H1 (cell line): ENCODE data around the gene EML1. TPM values are rescaled to one million over a fixed set of nuclear protein-coding genes. Genes with fewer than 3 reads are reported as not detected.
A peak's percentile ranks its signal among the peaks of the same experiment; 100 is the strongest.

Source experiments
- CTCF ChIA-PET: fragments of 300-600 bp; sonication (Branson Sonifier 250); formaldehyde crosslinking; loops from one replicate; lab custom pipeline; 2021; ENCODE audit not compliant: partially characterized antibody; lab: Charles Lee
- POLR2A ChIA-PET: fragments of 300-600 bp; sonication (Branson Sonifier 250); formaldehyde crosslinking; loops from one replicate; lab custom pipeline; 2021; ENCODE audit warnings: inconsistent platforms; ENCODE audit not compliant: partially characterized antibody; lab: Charles Lee
- DNase-seq, 2 experiments: peaks; one replicate each; pipeline versions ENCODE4 v3.0.0 to v3.0.0-alpha.2; 2010 to 2022; ENCODE audit warnings: low spot score in 2 of 2, low read depth in 1 of 2, mixed read lengths in 1 of 2
- FAIRE-seq: peaks from 2 replicates; lab custom pipeline; 2011; peaks lifted over from hg19 to GRCh38; lab: Jason Lieb, UNC
- H2AFZ ChIP-seq: 2 replicates; pipeline ENCODE4 v1.8.1; 2012; ENCODE audit warnings: low read length, inconsistent platforms
- H2AK5ac ChIP-seq: 2 replicates; pipeline ENCODE4 v1.6.1; 2013; ENCODE audit warnings: low read depth, low read length
- H2BK120ac ChIP-seq: replicated peaks from 2 replicates; pipeline ENCODE3; 2013; ENCODE audit warnings: low read depth, low read length, inconsistent platforms
- H2BK12ac ChIP-seq: 2 replicates; pipeline ENCODE4 v1.6.1; 2013; ENCODE audit warnings: low read depth, low read length
- H2BK15ac ChIP-seq: 2 replicates; pipeline ENCODE4 v1.6.1; 2013; ENCODE audit warnings: low read length
- H2BK20ac ChIP-seq: 2 replicates; pipeline ENCODE4 v1.6.1; 2013; ENCODE audit warnings: low read length
- H2BK5ac ChIP-seq: 2 replicates; pipeline ENCODE4 v1.6.1; 2013; ENCODE audit warnings: low read depth, low read length
- H3K14ac ChIP-seq: 2 replicates; pipeline ENCODE4 v1.6.1; 2013; ENCODE audit warnings: inconsistent platforms; ENCODE audit not compliant: insufficient read length
- H3K18ac ChIP-seq: 2 replicates; pipeline ENCODE4 v1.6.1; 2013; ENCODE audit warnings: low read length; ENCODE audit errors: extremely low read depth
- H3K23ac ChIP-seq: 2 replicates; pipeline ENCODE4 v1.6.1; 2013; ENCODE audit warnings: inconsistent platforms; ENCODE audit not compliant: insufficient read length
- H3K23me2 ChIP-seq: 2 replicates; pipeline ENCODE4 v1.6.1; 2013; ENCODE audit warnings: low read depth, low read length
- H3K27ac ChIP-seq: 2 replicates; pipeline ENCODE4 v1.6.1; 2011; ENCODE audit warnings: low read depth, low read length, inconsistent platforms
- H3K27me3 ChIP-seq, 4 experiments: replicated peaks in 1 of 4; 1 replicate in 1 of 4; 2 replicates in 3 of 4; pipeline versions ENCODE4 v1.6.1 to v1.8.1; 2011 to 2013; ENCODE audit warnings: low read length in 3 of 4, mild to moderate bottlenecking in 3 of 4, inconsistent platforms in 2 of 4, mixed read lengths in 2 of 4, moderate library complexity in 1 of 4; ENCODE audit not compliant: control insufficient read depth in 3 of 4, insufficient read depth in 3 of 4; ENCODE audit errors: extremely low read depth in 1 of 4
- H3K36me3 ChIP-seq, 4 experiments: 2 replicates each; pipeline versions ENCODE4 v1.6.1 to v1.8.1; 2011 to 2013; ENCODE audit warnings: mild to moderate bottlenecking in 4 of 4, low read length in 3 of 4, moderate library complexity in 2 of 4, control low read depth in 1 of 4, inconsistent platforms in 1 of 4; ENCODE audit not compliant: insufficient read depth in 4 of 4, control insufficient read depth in 2 of 4
- H3K4ac ChIP-seq: replicated peaks from 2 replicates; pipeline ENCODE3; 2013; ENCODE audit warnings: low read length, low read depth, mixed read lengths, inconsistent platforms; ENCODE audit not compliant: insufficient read length
- H3K4me1 ChIP-seq, 4 experiments: replicated peaks in 1 of 4; 1 replicate in 1 of 4; 2 replicates in 3 of 4; pipeline versions ENCODE4 v1.6.1 to v1.8.1; 2011 to 2013; ENCODE audit warnings: low read length in 3 of 4, inconsistent platforms in 2 of 4, mixed read lengths in 1 of 4; ENCODE audit not compliant: insufficient read depth in 4 of 4, control insufficient read depth in 3 of 4
- H3K4me2 ChIP-seq, 2 experiments: 2 replicates each; pipeline versions ENCODE4 v1.6.1 to v1.8.1; 2011 to 2013; ENCODE audit warnings: low read depth in 2 of 2, low read length in 2 of 2, control low read depth in 1 of 2, inconsistent platforms in 1 of 2, mild to moderate bottlenecking in 1 of 2; ENCODE audit not compliant: insufficient read depth in 1 of 2
- H3K4me3 ChIP-seq, 4 experiments: fragments of 200-600, 300-600 bp in 1 of 4; sonication (generic), shearing (Covaris generic), sonication (Bioruptor Twin) in 1 of 4; 2 replicates each; pipeline versions ENCODE4 v1.5.1 to v1.8.1; 2011 to 2016; ENCODE audit warnings: low read length in 4 of 4, low read depth in 3 of 4, control low read depth in 2 of 4, inconsistent platforms in 2 of 4, mild to moderate bottlenecking in 2 of 4, mixed read lengths in 1 of 4, moderate library complexity in 1 of 4; ENCODE audit not compliant: insufficient read depth in 2 of 4; ENCODE audit errors: extremely low read depth in 1 of 4
- H3K56ac ChIP-seq: replicated peaks from 2 replicates; pipeline ENCODE3; 2013; ENCODE audit warnings: low read depth, mild to moderate bottlenecking, mixed read lengths, low read length, inconsistent platforms; ENCODE audit not compliant: insufficient read length
- H3K79me1 ChIP-seq: 2 replicates; pipeline ENCODE4 v1.6.1; 2013; ENCODE audit warnings: low read depth, low read length, control low read depth
- H3K79me2 ChIP-seq, 2 experiments: 2 replicates each; pipeline versions ENCODE4 v1.6.1 to v1.8.1; 2012 to 2013; ENCODE audit warnings: low read length in 2 of 2, mild to moderate bottlenecking in 2 of 2, inconsistent platforms in 1 of 2; ENCODE audit not compliant: insufficient read depth in 2 of 2, control insufficient read depth in 1 of 2
- H3K9ac ChIP-seq, 4 experiments: replicated peaks in 1 of 4; 1 replicate in 1 of 4; 2 replicates in 3 of 4; pipeline versions ENCODE4 v1.6.1 to v1.8.1; 2011 to 2013; ENCODE audit warnings: low read depth in 3 of 4, low read length in 3 of 4, control low read depth in 2 of 4, mild to moderate bottlenecking in 2 of 4, moderate library complexity in 2 of 4, inconsistent platforms in 1 of 4; ENCODE audit errors: extremely low read depth in 1 of 4
- H3K9me3 ChIP-seq, 2 experiments: 2 replicates each; pipeline versions ENCODE4 v1.6.1 to v1.8.1; 2012 to 2013; ENCODE audit warnings: mild to moderate bottlenecking in 2 of 2, moderate library complexity in 2 of 2, control low read depth in 1 of 2, inconsistent platforms in 1 of 2, low read depth in 1 of 2, low read length in 1 of 2, mixed read lengths in 1 of 2; ENCODE audit not compliant: insufficient read depth in 2 of 2
- H4K20me1 ChIP-seq, 2 experiments: replicated peaks in 1 of 2; 2 replicates each; pipeline versions ENCODE3 to v1.8.1; 2011 to 2013; ENCODE audit warnings: inconsistent platforms in 2 of 2, low read length in 2 of 2, mild to moderate bottlenecking in 1 of 2; ENCODE audit not compliant: insufficient read depth in 2 of 2, control insufficient read depth in 1 of 2
- H4K5ac ChIP-seq: 2 replicates; pipeline ENCODE4 v1.6.1; 2013; ENCODE audit warnings: low read length, low read depth, mixed read lengths, inconsistent platforms; ENCODE audit not compliant: insufficient read length
- H4K8ac ChIP-seq: 2 replicates; pipeline ENCODE4 v1.8.0; 2013; ENCODE audit warnings: mild to moderate bottlenecking, moderate library complexity, low read length, inconsistent platforms; ENCODE audit not compliant: insufficient read depth; ENCODE audit errors: extremely low read depth
- H4K91ac ChIP-seq: replicated peaks from 2 replicates; pipeline ENCODE3; 2013; ENCODE audit warnings: low read length, mixed read lengths, inconsistent platforms; ENCODE audit not compliant: insufficient read length
- CTCF ChIP-seq, 3 experiments: IDR thresholded peaks; 1 replicate in 2 of 3; 2 replicates in 1 of 3; pipeline versions ENCODE4 v1.5.1 to v1.6.1; 2011; ENCODE audit warnings: low read length in 3 of 3, mild to moderate bottlenecking in 3 of 3, inconsistent platforms in 2 of 3, low read depth in 1 of 3, moderate library complexity in 1 of 3; ENCODE audit not compliant: insufficient read depth in 1 of 3; ENCODE audit errors: control extremely low read depth in 1 of 3
- PHF8 ChIP-seq: fragments of 200-600 bp; sonication (generic); conservative IDR thresholded peaks from 2 replicates; pipeline ENCODE4 v1.7.1; 2012; ENCODE audit warnings: low read depth, mild to moderate bottlenecking, inconsistent platforms, low read length, moderate library complexity
- RAD21 ChIP-seq, 2 experiments: IDR thresholded peaks in 1 of 2; conservative IDR thresholded peaks in 1 of 2; 2 replicates each; pipeline ENCODE4 v1.6.1; 2011; ENCODE audit warnings: low read depth in 2 of 2, low read length in 2 of 2, improper control_type of control experiment in 1 of 2, inconsistent platforms in 1 of 2, mild to moderate bottlenecking in 1 of 2, moderate library complexity in 1 of 2
- SIX5 ChIP-seq: IDR thresholded peaks from 2 replicates; pipeline ENCODE4 v1.6.1; 2011; ENCODE audit warnings: mild to moderate bottlenecking, low read depth, low read length
- WGBS, 2 experiments: shearing (Covaris generic) in 1 of 2; methylation state at CpG; one replicate each; pipeline versions ENCODE4 v1.1.6 to v1.1.7; 2013 to 2015; ENCODE audit warnings: low lambda C conversion rate in 2 of 2, mixed read lengths in 2 of 2, inconsistent platforms in 1 of 2, low coverage in 1 of 2, missing lambda C conversion rate in 1 of 2; ENCODE audit not compliant: insufficient replicate concordance in 2 of 2, insufficient coverage in 1 of 2, insufficient read length in 1 of 2; ENCODE audit errors: extremely low coverage in 1 of 2, missing lambda C conversion rate in 1 of 2; 5-methylcytosine and 5-hydroxymethylcytosine counted together
- polyA plus RNA-seq, 7 experiments: library from polyadenylated mRNA; depleted of rRNA in 3 of 7; stranded (reverse) in 5 of 7; unstranded in 2 of 7; fragments of >200 nt in 5 of 7; fragments of 200-250 nt in 2 of 7; gene quantifications; 1 replicate in 5 of 7; 2 replicates in 1 of 7; 4 replicates in 1 of 7; pipeline versions ENCODE4 v1.2.1 to v1.2.3, GENCODE V29; 2011 to 2013; ENCODE audit warnings: missing spikeins in 2 of 7, mixed read lengths in 2 of 7
- total RNA-seq: library from RNA; stranded (reverse); fragmentation: NEBNext Ultra II Directional; extraction: Animal tissue kit (Norgen Biotek cat#: 25700); gene quantifications from 2 replicates; pipeline ENCODE4 v1.2.1, GENCODE V29; 2021

Gene EML1
- total and polyA plus RNA-seq, 2 of the 8 experiments (the other 6 are each of a cell fraction or from before 2014, with no cell fraction given): 11.1 to 24.7 TPM

GRCh38 chr14:99982537-99983250, 189.5 kb downstream of the EML1 start:
- H3K56ac ChIP-seq: no peak overlapping the region
- 0 out of 8 replicates have a peak, but pooled peaks cover 0 to 2% (median 0%) of the 10 kb centered on the region in 4 experiments for H3K36me3 ChIP-seq
- no peak overlapping the region for H4K5ac ChIP-seq
- no peak overlapping the region for H3K4me3 ChIP-seq
- no peak overlapping the region for H3K18ac ChIP-seq
- WGBS, 2 experiments: 41% methylated on average over 5 of the region's 5 CpGs; no CpG with 5 or more reads in 1 of the 2 experiments
- peaks cover 2% of the 10 kb centered on the region in 2 experiments for H4K20me1 ChIP-seq
- peaks cover 0 to 32% of the 10 kb centered on the region in 2 experiments; a peak in 2 of 4 replicates for H3K79me2 ChIP-seq
- no peak overlapping the region for H3K27ac ChIP-seq
- no peak overlapping the region for H2BK15ac ChIP-seq
- ChIA-PET POLR2A (interaction anchor here (1.0 to 1.1 kb wide), 3 partner anchors 7 to 74 kb away, joined by 3 to 6 read pairs (median 4); no protein-coding TSS in a partner anchor), CTCF (interaction anchor here (0.7 to 4.5 kb wide), 38 partner anchors 9 to 211 kb away, joined by 3 to 44 read pairs (median 5); partner anchors contain the start of gene EVL)
- peaks cover 7% of the 10 kb centered on the region; the same call in 1 of the 2 replicates for H3K79me1 ChIP-seq
- H3K27me3 ChIP-seq: no peaks in the 10 kb centered on the region
- TF ChIP-seq RAD21 (IDR thresholded peaks at IDR 0.05 in 1 of 2, conservative IDR thresholded peaks at IDR 0.05 in 1 of 2; ENCODE audit: low read depth in 2 of 2, low read length in 2 of 2) (peak; percentile 88 to 90), CTCF (IDR thresholded peaks at IDR 0.05; ENCODE audit: control extremely low read depth in 1 of 3, insufficient read depth in 1 of 3, low read depth in 1 of 3, low read length in 3 of 3) (peak; percentile 50 to 89 (median 86)), SIX5 (no peak), PHF8 (no peak)
- no peak overlapping the region for H2BK12ac ChIP-seq
- no peak overlapping the region for H2BK20ac ChIP-seq
- no peaks in the 10 kb centered on the region for H3K23me2 ChIP-seq
- no peaks in the 10 kb centered on the region for H3K4me1 ChIP-seq
- H3K14ac ChIP-seq: no peak overlapping the region
- H2AK5ac ChIP-seq: no peak overlapping the region
- H2BK5ac ChIP-seq: no peak overlapping the region
- H3K9ac ChIP-seq: no peak overlapping the region
- no peak overlapping the region for H3K4ac ChIP-seq
- no peak overlapping the region for H3K4me2 ChIP-seq
- no peak overlapping the region for H4K8ac ChIP-seq
- DNase-seq (peak in 1 of 2 experiments; percentile 46), FAIRE-seq (peak; percentile 90)
- peaks cover 6 to 7% of the 10 kb centered on the region in 2 experiments; a peak in 2 of 4 replicates for H3K9me3 ChIP-seq
- no peak overlapping the region for H3K23ac ChIP-seq
- no peak overlapping the region for H2BK120ac ChIP-seq
- H2AFZ ChIP-seq: no peak overlapping the region
- no peak overlapping the region for H4K91ac ChIP-seq
